ENCODE results near the gene LRRN4CL. TPM values are rescaled to one million over a fixed set of nuclear protein-coding genes. Genes with fewer than 3 reads are reported as not detected.
"Not testable (repeated sequence)": the region's sequence is repeated elsewhere in the genome, so short reads cannot be mapped to it uniquely, and the experiment has no call there.

The LRRN4CL gene
- total RNA-seq, 4 donors from 2014 or later = 3.7 to 6.4 (median 5.9) TPM

- peaks cover 18% of the 10 kb centered on the region in 2 donors for H3K4me1 ChIP-seq
- ATAC-seq = no peak
- intact Hi-C loops (cut with DNase I; ENCODE audit: low total_unique reads) (no loop called here), in situ Hi-C loops (cut with MboI; ENCODE audit: low sequenced_read_pairs in 4 of 4) (loop anchor here in 1 of 4 donors (25.0 kb wide), 1 partner anchor 90 kb away; the partner anchor contains the start of genes B3GAT3, EML3, MTA2 and ROM1)
- peaks cover 0 to 28% of the 10 kb centered on the region in 2 donors for H3K36me3 ChIP-seq
- no peaks in the 10 kb centered on the region for H3K27me3 ChIP-seq
- TF ChIP-seq, protein P1, sequence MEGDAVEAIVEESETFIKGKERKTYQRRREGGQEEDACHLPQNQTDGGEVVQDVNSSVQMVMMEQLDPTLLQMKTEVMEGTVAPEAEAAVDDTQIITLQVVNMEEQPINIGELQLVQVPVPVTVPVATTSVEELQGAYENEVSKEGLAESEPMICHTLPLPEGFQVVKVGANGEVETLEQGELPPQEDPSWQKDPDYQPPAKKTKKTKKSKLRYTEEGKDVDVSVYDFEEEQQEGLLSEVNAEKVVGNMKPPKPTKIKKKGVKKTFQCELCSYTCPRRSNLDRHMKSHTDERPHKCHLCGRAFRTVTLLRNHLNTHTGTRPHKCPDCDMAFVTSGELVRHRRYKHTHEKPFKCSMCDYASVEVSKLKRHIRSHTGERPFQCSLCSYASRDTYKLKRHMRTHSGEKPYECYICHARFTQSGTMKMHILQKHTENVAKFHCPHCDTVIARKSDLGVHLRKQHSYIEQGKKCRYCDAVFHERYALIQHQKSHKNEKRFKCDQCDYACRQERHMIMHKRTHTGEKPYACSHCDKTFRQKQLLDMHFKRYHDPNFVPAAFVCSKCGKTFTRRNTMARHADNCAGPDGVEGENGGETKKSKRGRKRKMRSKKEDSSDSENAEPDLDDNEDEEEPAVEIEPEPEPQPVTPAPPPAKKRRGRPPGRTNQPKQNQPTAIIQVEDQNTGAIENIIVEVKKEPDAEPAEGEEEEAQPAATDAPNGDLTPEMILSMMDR (IDR thresholded peaks at IDR 0.05 in 4 of 5, conservative IDR thresholded peaks at IDR 0.05 in 1 of 5) = no peak
- no peak for TF ChIP-seq POLR2A (IDR thresholded peaks at IDR 0.05)
- no peaks in the 10 kb centered on the region for H3K9me3 ChIP-seq
- H3K4me3 ChIP-seq = no peak overlapping the region
- no peak overlapping the region for H3K27ac ChIP-seq
- DNase-seq = no peak
These were observed 12.9 kb upstream of the LRRN4CL start for GRCh38 chr11:62702246-62702645.

- H3K36me3 ChIP-seq = peaks cover 0 to 38% of the 10 kb centered on the region in 2 donors
- no peaks in the 10 kb centered on the region for H3K9me3 ChIP-seq
- peak overlapping the region; percentile 65 to 88 (median 84) for H3K27ac ChIP-seq
- intact Hi-C loops (cut with DNase I; ENCODE audit: low total_unique reads) = loop anchor here (1.0 to 5.0 kb wide), 5 partner anchors 13 to 299 kb away; partner anchors contain the start of genes EML3, INTS5 and ROM1
- H3K4me1 ChIP-seq = peaks cover 20 to 27% of the 10 kb centered on the region in 2 donors
- H3K27me3 ChIP-seq = no peaks in the 10 kb centered on the region
- DNase-seq (peak; percentile 84 to 92), ATAC-seq (peak; percentile 98 to 99)
- TF ChIP-seq POLR2A (IDR thresholded peaks at IDR 0.05) = peak in 1 of 2 donors; percentile 24
- TF ChIP-seq, protein P1 (IDR thresholded peaks at IDR 0.05 in 4 of 5, conservative IDR thresholded peaks at IDR 0.05 in 1 of 5) = peak; percentile 85 to 90 (median 88)
- in situ Hi-C loops (cut with MboI; ENCODE audit: low sequenced_read_pairs in 4 of 4) = loop anchor here in 3 of 4 donors (10.0 to 25.0 kb wide), 2 partner anchors 307 to 310 kb away; no protein-coding TSS in a partner anchor
- H3K4me3 ChIP-seq = no peak overlapping the region
These were observed 5.3 kb upstream of the LRRN4CL start for GRCh38 chr11:62694455-62695167.

- in situ Hi-C loops (cut with MboI; ENCODE audit: low sequenced_read_pairs in 4 of 4) (loop anchor here in 3 of 4 donors (10.0 to 25.0 kb wide), 2 partner anchors 306 to 309 kb away; no protein-coding TSS in a partner anchor), intact Hi-C loops (cut with DNase I; ENCODE audit: low total_unique reads) (loop anchor here (1.0 to 5.0 kb wide), 5 partner anchors 12 to 298 kb away; partner anchors contain the start of genes EML3, INTS5 and ROM1)
- H3K27me3 ChIP-seq, DNase-seq, H3K4me3 ChIP-seq, ATAC-seq, H3K9me3 ChIP-seq: not testable (repeated sequence)
- Histone ChIP-seq H3K36me3 (peaks cover 0 to 38% of the 10 kb centered on the region in 2 donors), H3K27ac (peak overlapping the region in 2 of 4 donors; percentile 81 to 88), H3K4me1 (peaks cover 20 to 28% of the 10 kb centered on the region in 2 donors)
These were observed 4.3 kb upstream of the LRRN4CL start for GRCh38 chr11:62693624-62694023.

DNA sequence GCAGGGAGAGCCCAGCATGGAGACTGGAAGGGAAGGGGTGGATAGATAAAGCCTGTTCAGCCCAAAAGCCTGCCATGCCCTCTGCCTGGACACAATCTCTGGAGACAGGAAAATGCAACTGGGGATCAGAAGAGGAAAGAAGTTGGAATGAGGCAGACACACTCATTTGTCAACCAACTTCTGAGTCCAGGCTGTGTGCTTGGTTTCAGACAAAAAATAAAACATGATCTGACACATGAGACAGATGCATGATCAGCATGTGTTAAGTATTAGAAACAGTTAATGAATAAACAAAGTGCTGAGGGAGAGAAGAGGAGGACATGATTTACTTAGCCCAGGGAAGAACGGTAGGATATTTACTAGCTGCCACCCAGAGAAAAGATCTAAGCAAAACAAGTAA, 839 bp downstream of the LRRN4CL start:
- intact Hi-C loops (cut with DNase I; ENCODE audit: low total_unique reads) = no loop called here
- ATAC-seq (no peak), DNase-seq (no peak)
- in situ Hi-C loops (cut with MboI; ENCODE audit: low sequenced_read_pairs in 4 of 4) = loop anchor here in 2 of 4 donors (25.0 kb wide), 1 partner anchor 301 kb away; no protein-coding TSS in a partner anchor
- peaks cover 9 to 11% of the 10 kb centered on the region in 2 donors for H3K4me1 ChIP-seq
- peaks cover 0 to 6% (median 0%) of the 10 kb centered on the region in 3 donors for H3K27me3 ChIP-seq
- peak overlapping the region; percentile 24 to 32 (median 30) for H3K4me3 ChIP-seq
- TF ChIP-seq POLR2A (IDR thresholded peaks at IDR 0.05) = no peak
- TF ChIP-seq, protein P1 (IDR thresholded peaks at IDR 0.05 in 4 of 5, conservative IDR thresholded peaks at IDR 0.05 in 1 of 5) = no peak
- peaks cover 0 to 36% of the 10 kb centered on the region in 2 donors for H3K36me3 ChIP-seq
- peak overlapping the region; percentile 52 to 73 (median 62) for H3K27ac ChIP-seq
- no peaks in the 10 kb centered on the region for H3K9me3 ChIP-seq

Data from gastrocnemius medialis (tissue), 4 donors.